ENCODE results near the gene ALKBH7.
A peak's percentile ranks its signal among the peaks of the same experiment; 100 is the strongest.
"Not testable (repeated sequence)": the region's sequence is repeated elsewhere in the genome, so short reads cannot be mapped to it uniquely, and the experiment has no call there.

Gene ALKBH7

DNA sequence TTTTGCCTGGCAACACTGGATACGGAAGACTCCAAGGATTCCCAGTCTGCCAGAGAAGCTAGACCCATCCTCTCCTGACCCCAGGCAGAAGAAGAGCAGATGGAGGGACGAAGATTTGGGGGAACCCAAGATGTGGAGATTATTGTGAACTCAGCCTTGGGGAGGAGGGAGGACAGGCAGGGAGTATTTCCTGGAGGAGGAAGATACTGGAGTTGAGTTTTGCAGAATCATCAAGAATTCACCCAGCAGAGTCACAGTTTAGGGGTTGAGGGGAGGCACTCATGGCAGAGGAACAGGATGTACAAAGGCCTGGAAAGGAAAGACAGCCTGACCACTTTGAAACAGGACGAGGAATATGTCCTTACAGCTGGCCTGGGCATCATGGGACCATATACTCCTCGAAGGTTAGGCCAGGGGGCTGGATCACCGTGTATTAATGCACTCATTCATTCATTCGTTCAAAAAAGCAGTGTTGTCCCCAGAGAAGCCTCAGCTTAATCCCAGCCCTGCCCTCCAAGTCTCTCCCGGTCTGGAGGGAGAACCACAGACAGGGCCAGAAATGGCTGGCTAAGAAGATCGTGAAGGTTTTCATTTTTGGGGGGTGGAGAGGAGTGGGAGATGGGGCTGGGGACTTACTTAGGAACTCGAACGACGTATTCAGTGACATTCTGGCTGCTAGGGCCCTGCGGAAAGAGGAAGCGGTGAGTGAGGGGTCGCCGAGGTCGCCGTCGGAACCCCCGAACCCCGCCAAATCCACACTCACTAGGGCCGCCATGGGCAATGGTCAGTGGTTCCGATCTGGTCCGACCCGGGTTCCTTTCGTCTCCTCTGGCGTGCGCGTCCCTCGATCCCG is 19.9 kb downstream of the ALKBH7 start:
- no peak for TF ChIP-seq CTCF (IDR thresholded peaks at IDR 0.05; ENCODE audit: low read depth, low read length, missing control alignments)
- peak overlapping the region; percentile 97 for H3K4me3 ChIP-seq (replicated peaks; ENCODE audit: low read depth, low read length)
- no peak for DNase-seq (ENCODE audit: extremely low read depth, low read depth)

DNA sequence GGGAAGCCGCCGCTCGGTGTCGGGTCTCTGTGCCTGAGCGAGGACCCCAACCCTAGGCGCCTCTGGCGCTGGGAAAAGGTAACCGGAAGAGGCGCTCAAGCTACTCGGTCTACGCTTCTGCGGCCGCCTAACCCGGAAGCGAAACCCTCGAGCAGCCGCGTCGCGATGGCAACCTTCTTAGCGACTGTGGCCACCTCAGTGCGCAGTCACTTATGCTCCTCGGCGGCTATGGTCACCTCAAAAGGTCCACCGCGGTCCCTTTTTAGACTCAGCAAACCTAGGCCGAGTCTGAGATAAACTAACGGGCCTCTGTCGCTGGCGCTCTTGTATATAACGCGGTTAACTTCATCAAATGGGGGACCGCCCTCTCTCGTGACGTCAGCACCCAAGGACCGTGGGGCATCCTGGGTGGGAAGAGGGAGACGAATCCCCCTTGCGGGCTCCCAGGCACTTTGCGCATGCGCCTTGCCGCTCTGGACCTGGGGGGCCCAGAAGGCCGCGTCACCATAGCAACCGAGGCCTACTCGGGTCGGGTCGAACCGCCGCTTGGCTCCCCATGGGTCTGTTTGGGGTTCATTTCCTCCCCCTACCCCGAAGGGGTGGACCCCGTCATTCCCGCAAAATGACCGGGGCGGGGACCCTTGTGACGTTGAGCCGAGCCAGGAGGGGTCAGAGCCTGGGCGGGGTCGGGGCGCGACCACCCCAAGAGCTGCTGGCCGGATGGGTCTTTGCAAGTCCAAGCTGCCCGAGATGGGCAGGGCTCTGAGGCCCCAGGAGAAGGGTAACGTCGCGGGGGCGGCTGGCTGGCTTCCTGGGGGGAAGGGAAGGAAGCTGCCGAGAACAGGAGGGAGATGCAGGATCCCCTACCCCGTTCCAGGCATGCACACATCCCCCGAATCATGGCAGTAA is 20.7 kb downstream of the ALKBH7 start, which contains the start of gene GTF2F1:
Gene GTF2F1 (minus strand): TSS at position 91 of the 909 bp plus-strand sequence. CDS start 169 bp downstream, outside the sequence.
- peak; percentile 87 for DNase-seq (ENCODE audit: extremely low read depth, low read depth)
- peak within 1 kb of the TSS; percentile 97 for H3K4me3 ChIP-seq (replicated peaks; ENCODE audit: low read depth, low read length)
- no peak for TF ChIP-seq CTCF (IDR thresholded peaks at IDR 0.05; ENCODE audit: low read depth, low read length, missing control alignments)

DNA sequence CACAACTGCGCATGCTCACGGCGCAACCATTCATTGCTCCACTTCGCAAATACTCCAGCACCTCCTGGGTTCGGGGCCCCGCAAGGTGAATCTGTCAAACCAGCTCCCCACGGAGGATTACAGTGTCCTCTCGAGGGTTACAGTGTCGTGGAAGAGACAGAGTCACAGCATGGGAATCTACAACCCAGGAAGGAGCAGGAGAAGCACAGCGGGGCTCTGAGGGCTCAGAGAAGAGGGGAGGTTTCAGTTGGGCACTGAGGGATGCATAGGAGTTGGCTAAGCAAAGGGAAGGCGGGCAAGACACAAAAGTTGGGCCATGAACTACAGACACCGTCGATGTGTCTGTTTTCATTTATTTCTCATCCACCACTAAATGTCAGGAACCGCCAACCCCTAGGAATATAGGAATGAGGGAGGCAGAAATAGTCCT is 21.4 kb downstream of the ALKBH7 start:
- peak overlapping the region; percentile 97 for H3K4me3 ChIP-seq (replicated peaks; ENCODE audit: low read depth, low read length)
- TF ChIP-seq CTCF (IDR thresholded peaks at IDR 0.05; ENCODE audit: low read depth, low read length, missing control alignments): no peak
- DNase-seq (ENCODE audit: extremely low read depth, low read depth): no peak

- no peak overlapping the region for H3K4me3 ChIP-seq (replicated peaks; ENCODE audit: low read depth, low read length)
- no peak for TF ChIP-seq CTCF (IDR thresholded peaks at IDR 0.05; ENCODE audit: low read depth, low read length, missing control alignments)
- DNase-seq (ENCODE audit: extremely low read depth, low read depth): no peak
These were observed 22.2 kb downstream of the ALKBH7 start for GRCh38 chr19:6394831-6395230.

GRCh38 chr19:6396305-6396704 is 23.7 kb downstream of the ALKBH7 start:
- no peak overlapping the region for H3K4me3 ChIP-seq (replicated peaks; ENCODE audit: low read depth, low read length)
- no peak for DNase-seq (ENCODE audit: extremely low read depth, low read depth)
- TF ChIP-seq CTCF (IDR thresholded peaks at IDR 0.05; ENCODE audit: low read depth, low read length, missing control alignments): no peak

- not testable (repeated sequence) for H3K4me3 ChIP-seq (replicated peaks; ENCODE audit: low read depth, low read length); DNase-seq (ENCODE audit: extremely low read depth, low read depth)
These were observed 27.7 kb downstream of the ALKBH7 start for GRCh38 chr19:6400062-6400944.

All from HFF-Myc (cell line).